ENCODE data around the gene TBC1D23. TPM values are rescaled to one million over a fixed set of nuclear protein-coding genes. Genes with fewer than 3 reads are reported as not detected.
"Not testable (repeated sequence)": the region's sequence is repeated elsewhere in the genome, so short reads cannot be mapped to it uniquely, and the experiment has no call there.

TBC1D23 gene
- total RNA-seq, 1 donor from 2014 or later: 35.3 TPM

DNA sequence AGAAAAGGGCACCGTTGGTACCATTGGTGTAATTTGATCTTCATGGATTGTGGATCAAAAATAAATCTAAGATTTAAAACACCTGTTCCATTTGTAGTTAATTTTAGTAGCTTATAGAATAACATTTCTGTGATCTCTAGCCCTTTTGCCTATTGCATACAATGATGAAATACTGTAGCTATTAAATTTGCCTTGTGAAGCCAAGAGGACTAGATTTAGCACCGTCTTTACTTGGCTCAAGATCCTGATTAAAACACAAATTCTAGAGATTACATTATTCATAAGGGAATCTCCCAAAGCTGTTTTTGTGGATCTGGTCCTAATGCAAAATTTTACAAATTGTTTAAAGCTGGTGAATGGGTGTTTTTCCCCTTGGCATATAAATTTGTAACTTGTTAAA lies 8.2 kb downstream of the TBC1D23 start:
- no peak overlapping the region for H3K4me3 Mint-ChIP-seq (ENCODE audit: unreplicated experiment)
- TF ChIP-seq, protein P1, sequence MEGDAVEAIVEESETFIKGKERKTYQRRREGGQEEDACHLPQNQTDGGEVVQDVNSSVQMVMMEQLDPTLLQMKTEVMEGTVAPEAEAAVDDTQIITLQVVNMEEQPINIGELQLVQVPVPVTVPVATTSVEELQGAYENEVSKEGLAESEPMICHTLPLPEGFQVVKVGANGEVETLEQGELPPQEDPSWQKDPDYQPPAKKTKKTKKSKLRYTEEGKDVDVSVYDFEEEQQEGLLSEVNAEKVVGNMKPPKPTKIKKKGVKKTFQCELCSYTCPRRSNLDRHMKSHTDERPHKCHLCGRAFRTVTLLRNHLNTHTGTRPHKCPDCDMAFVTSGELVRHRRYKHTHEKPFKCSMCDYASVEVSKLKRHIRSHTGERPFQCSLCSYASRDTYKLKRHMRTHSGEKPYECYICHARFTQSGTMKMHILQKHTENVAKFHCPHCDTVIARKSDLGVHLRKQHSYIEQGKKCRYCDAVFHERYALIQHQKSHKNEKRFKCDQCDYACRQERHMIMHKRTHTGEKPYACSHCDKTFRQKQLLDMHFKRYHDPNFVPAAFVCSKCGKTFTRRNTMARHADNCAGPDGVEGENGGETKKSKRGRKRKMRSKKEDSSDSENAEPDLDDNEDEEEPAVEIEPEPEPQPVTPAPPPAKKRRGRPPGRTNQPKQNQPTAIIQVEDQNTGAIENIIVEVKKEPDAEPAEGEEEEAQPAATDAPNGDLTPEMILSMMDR (IDR thresholded peaks at IDR 0.05): no peak
- H3K4me1 Mint-ChIP-seq (ENCODE audit: unreplicated experiment): peaks cover 21% of the 10 kb centered on the region
- no peak overlapping the region for H3K27ac Mint-ChIP-seq (ENCODE audit: unreplicated experiment)
- H3K36me3 Mint-ChIP-seq (ENCODE audit: unreplicated experiment): no peaks in the 10 kb centered on the region
- DNase-seq (ENCODE audit: extremely low spot score, unreplicated experiment): no peak
- no peaks in the 10 kb centered on the region for H3K9me3 Mint-ChIP-seq (ENCODE audit: unreplicated experiment)
- no peaks in the 10 kb centered on the region for H3K27me3 Mint-ChIP-seq (ENCODE audit: unreplicated experiment)

DNA sequence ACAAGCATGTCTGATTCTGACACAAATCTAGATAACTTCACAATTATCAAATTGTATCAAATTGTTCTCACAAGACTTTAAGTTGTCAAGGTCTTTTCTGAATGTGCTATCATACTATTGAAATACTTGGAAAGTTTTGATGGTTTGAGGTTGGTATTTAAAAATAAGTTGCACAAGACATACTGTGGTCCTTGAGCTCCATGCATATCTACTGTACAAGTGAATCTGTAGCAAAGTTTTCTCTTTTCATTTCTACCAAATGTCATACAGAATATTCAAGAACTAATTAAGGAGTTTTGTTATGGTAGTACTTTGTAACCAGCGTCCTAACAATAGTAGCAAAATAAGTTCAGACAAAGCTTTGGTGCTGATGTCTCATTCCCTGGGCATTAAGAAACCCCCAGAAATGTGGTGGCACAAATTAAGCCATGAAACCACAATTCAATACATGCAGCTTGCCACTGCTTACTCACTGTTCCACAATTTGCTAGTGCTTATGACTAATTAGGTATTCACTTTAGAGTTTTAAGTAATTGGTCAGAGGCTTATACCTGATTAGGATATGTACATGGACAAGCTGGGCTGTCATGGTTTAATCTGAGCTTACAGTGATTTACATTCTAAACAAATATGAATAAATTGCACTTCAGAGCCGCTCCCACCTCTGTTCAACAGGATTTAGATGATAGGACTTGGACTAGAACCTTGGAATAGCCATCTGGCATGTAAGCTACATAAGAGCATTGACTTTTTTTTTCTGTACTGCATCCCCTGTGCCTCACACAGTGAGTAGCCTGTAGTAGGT lies 8.8 kb downstream of the TBC1D23 start:
- Mint-ChIP-seq H3K36me3 (ENCODE audit: unreplicated experiment) (no peaks in the 10 kb centered on the region), H3K9me3 (ENCODE audit: unreplicated experiment) (no peaks in the 10 kb centered on the region), H3K4me3 (ENCODE audit: unreplicated experiment) (no peak overlapping the region), H3K27ac (ENCODE audit: unreplicated experiment) (no peak overlapping the region), H3K4me1 (ENCODE audit: unreplicated experiment) (peaks cover 15% of the 10 kb centered on the region), H3K27me3 (ENCODE audit: unreplicated experiment) (no peaks in the 10 kb centered on the region)
- TF ChIP-seq, protein P1 (IDR thresholded peaks at IDR 0.05): no peak
- no peak for DNase-seq (ENCODE audit: extremely low spot score, unreplicated experiment)

DNA sequence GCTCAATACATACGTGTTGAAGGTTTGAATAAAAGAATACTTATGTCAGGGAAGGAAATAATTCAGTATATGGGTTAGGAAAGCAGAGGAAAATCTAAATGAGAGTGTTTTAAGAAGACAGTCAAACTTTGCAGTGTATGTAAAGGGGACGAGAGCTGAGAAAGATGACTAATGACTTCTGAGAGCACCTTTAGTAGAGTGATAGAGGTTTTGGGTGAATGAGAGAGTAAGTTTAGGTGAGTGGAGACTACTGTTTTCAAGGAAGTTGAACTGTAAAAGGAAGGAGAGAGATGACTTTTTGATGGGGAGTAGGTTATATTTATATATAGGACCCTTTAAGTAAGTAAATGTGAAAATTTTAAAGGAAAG lies 9.4 kb downstream of the TBC1D23 start:
- Mint-ChIP-seq H3K4me3 (ENCODE audit: unreplicated experiment) (no peak overlapping the region), H3K9me3 (ENCODE audit: unreplicated experiment) (no peaks in the 10 kb centered on the region), H3K4me1 (ENCODE audit: unreplicated experiment) (peaks cover 10% of the 10 kb centered on the region), H3K27me3 (ENCODE audit: unreplicated experiment) (no peaks in the 10 kb centered on the region), H3K36me3 (ENCODE audit: unreplicated experiment) (no peaks in the 10 kb centered on the region), H3K27ac (ENCODE audit: unreplicated experiment) (no peak overlapping the region)
- DNase-seq (ENCODE audit: extremely low spot score, unreplicated experiment): no peak
- TF ChIP-seq, protein P1 (IDR thresholded peaks at IDR 0.05): no peak

DNA sequence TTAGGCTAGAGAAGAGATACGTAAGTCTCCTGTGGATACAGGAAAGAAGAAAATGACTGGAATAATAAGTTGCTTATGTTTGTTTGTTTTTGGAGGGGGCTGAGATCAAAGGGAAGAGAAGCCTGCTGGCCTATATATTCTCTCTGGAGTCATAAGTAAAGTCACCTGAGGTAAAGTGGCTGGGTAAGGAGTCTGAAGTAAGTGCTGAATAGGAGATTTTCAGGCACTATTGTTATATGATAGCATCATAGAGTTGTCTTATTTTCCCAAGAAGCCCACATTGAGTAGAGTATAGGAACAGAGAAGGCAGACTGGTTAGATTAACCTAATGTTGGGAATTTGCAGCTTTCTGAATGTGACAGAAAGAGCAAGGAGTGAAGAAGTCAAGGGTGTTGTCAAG lies 10.7 kb downstream of the TBC1D23 start:
- H3K27ac Mint-ChIP-seq (ENCODE audit: unreplicated experiment): no peak overlapping the region
- H3K4me1 Mint-ChIP-seq (ENCODE audit: unreplicated experiment): peaks cover 10% of the 10 kb centered on the region

DNA sequence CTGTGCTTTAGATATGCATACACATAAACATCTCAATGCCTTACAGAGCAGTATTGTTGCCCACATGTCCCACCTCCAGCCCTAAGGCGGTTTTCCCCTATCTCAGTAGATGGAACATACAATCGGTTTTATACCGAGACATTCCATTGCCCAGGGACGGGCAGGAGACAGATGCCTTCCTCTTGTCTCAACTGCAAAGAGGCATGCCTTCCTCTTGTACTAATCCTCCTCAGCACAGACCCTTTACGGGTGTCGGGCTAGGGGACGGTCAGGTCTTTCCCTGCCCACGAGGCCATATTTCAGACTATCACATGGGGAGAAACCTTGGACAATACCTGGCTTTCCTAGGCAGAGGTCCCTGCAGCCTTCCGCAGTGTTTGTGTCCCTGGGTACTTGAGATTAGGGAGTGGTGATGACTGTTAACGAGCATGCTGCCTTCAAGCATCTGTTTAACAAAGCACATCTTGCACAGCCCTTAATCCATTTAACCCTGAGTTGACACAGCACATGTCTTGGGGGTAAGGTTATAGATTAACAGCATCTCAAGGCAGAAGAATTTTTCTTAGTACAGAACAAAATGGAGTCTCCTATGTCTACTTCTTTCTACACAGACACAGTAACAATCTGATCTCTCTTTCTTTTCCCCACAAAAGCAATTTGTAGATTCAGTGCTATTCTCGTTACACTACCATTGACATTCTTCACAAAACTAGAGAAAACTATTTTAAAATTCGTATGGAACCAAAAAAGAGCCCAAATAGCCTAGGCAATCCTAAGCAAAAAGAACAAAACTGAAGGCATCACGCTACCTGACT lies 12.2 kb downstream of the TBC1D23 start:
- not testable (repeated sequence) for H3K27me3 Mint-ChIP-seq (ENCODE audit: unreplicated experiment); H3K4me3 Mint-ChIP-seq (ENCODE audit: unreplicated experiment); H3K36me3 Mint-ChIP-seq (ENCODE audit: unreplicated experiment); H3K9me3 Mint-ChIP-seq (ENCODE audit: unreplicated experiment); DNase-seq (ENCODE audit: extremely low spot score, unreplicated experiment); H3K27ac Mint-ChIP-seq (ENCODE audit: unreplicated experiment)
- peaks cover 17% of the 10 kb centered on the region for H3K4me1 Mint-ChIP-seq (ENCODE audit: unreplicated experiment)

More for the DNA sequence above, 10.7 kb downstream of the TBC1D23 start:
- Mint-ChIP-seq H3K27me3 (ENCODE audit: unreplicated experiment) (no peaks in the 10 kb centered on the region), H3K36me3 (ENCODE audit: unreplicated experiment) (no peaks in the 10 kb centered on the region), H3K9me3 (ENCODE audit: unreplicated experiment) (no peaks in the 10 kb centered on the region), H3K4me3 (ENCODE audit: unreplicated experiment) (no peak overlapping the region)
- no peak for DNase-seq (ENCODE audit: extremely low spot score, unreplicated experiment)
- TF ChIP-seq, protein P1 (IDR thresholded peaks at IDR 0.05): no peak

Data from osteocyte (in vitro differentiated cells).